SIG-M5 treated with dmso at 0.1 percent for 504 hours (cell line): ENCODE data around the gene KIF5A.

Experiments
- DNase-seq: peaks from one replicate; lab custom pipeline; 2025; ENCODE audit not compliant: unreplicated experiment; lab: John Stamatoyannopoulos, UW

KIF5A gene

GRCh38 chr12:57604992-57605810 lies 55.4 kb downstream of the KIF5A start:
- DNase-seq, result no peak

DNA sequence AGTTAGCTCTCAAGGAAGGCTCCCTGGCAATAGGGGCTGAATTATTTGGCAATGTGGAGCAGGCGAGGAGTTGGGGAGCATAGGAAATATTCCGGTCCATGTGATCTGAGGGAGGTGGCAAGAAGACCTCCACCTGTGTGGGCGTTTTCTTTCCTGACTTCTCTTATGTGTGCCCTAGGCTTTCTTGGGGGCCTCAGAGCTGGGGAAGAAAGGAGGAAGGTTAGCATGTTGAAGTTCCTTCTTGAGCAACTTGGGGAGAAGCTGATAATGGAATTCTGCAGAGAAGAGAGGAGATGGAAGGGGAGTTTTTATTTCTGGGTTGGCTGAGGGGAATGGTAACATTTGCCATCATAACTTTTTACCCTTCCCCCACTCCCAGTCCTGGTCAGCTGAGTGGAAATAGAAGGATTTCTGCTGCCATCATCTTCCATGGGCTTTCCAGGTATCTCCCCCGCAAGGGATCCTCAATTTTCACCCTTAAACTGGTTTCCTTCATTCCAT lies 56.0 kb downstream of the KIF5A start:
- no peak for DNase-seq

GRCh38 chr12:57606399-57606798 lies 56.6 kb downstream of the KIF5A start:
- DNase-seq, result no peak

DNA sequence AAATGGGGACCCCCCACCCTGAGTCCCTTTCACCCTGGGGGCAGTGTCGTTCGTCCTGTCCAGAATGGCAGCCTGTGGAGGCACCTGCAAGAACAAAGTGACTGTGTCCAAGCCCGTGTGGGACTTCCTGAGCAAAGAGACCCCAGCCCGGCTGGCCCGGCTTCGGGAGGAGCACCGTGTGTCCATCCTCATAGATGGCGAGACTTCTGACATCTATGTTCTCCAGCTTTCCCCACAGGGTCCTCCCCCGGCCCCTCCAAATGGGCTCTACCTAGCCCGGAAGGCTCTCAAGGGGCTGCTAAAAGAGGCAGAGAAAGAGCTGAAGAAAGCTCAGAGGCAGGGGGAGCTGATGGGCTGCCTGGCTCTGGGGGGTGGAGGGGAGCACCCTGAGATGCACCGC lies 57.0 kb downstream of the KIF5A start:
- DNase-seq, result no peak

- DNase-seq, result no peak
Measured at GRCh38 chr12:57607958-57608663, 58.3 kb downstream of the KIF5A start.

GRCh38 chr12:57609101-57609780 lies 59.4 kb downstream of the KIF5A start:
- DNase-seq, result no peak

DNA sequence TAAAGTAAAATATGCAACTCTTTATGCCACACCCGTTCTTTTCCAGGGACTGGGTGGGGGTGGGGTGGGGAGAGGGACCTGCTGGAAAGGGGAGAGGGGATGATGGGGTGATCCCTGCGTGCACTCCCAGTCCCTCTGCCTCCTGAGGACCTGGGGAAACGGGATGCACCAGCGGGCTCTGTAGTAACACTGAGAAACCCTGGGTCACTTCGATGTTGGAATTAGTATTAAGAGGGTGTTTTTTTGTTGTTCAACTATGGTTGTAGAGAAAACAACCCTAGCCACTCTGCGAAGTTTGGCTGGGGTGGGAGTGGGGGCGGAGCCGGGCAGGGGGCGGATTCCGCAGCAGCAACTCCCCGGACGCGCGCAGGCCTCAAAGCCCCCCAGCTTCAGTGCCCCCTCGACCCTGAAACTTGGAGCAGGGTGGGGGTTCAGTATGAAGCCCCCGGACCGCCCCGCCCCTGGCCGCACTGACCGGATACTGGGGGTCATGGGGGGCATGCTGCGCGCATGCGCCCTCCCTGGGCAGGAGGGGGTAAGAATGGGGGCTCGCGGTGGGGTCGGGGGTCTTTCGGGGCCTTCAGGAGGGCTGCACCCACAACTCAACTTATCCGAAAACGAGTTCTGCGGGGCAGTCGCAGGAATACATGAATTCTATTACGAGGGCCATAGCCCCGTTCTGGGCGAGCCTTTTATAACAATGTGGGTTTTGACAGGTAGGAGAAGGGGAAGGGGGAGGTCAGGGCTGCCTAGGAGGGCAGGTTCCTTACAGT lies 60.1 kb downstream of the KIF5A start:
- no peak for DNase-seq

- DNase-seq, result no peak
Measured at GRCh38 chr12:57610554-57611107, 60.8 kb downstream of the KIF5A start.

DNA sequence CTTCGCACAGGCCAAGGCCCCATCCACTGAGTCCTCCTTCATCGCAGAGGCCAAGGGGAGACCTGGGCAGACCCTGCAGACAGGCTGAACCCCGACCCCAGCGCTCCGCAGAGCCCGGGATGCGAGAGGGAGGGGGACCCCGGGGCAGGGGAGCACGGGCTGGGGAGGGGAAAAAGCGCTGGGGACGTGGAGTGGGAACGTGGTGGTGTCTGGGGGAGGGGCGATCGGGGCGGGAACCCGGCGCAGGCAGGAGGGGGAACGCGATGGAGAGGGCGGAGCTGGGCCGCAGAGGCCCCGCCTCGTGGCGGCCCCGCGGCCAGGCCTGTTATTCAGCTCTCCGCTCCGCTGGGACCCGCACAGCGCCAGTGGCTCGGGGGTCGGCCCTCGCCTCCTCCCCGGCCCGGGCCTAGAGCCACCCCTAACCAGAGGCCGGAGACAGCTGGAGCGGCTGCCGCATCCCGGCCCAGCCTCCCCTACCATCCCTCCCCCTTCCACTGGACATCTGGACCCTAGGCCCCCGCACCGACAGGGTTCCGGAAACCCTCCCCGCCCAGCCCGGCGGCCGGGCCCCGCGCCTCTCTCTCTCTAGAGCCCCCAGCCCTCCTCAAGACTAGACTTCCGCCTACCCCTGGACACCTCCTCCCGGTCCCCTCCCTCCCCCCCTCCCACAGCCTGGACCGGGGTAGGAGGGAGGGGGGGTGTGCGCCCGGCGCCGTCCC lies 61.4 kb downstream of the KIF5A start, which contains the start of gene ARHGEF25:
ARHGEF25 (plus strand) TSS at position 328 of the 719 bp plus-strand sequence. CDS start 460 bp downstream, outside the sequence.
- DNase-seq, result no peak

GRCh38 chr12:57611827-57612710 lies 62.2 kb downstream of the KIF5A start:
- DNase-seq, result no peak

GRCh38 chr12:57612711-57613426 lies 63.0 kb downstream of the KIF5A start:
- no peak for DNase-seq

DNA sequence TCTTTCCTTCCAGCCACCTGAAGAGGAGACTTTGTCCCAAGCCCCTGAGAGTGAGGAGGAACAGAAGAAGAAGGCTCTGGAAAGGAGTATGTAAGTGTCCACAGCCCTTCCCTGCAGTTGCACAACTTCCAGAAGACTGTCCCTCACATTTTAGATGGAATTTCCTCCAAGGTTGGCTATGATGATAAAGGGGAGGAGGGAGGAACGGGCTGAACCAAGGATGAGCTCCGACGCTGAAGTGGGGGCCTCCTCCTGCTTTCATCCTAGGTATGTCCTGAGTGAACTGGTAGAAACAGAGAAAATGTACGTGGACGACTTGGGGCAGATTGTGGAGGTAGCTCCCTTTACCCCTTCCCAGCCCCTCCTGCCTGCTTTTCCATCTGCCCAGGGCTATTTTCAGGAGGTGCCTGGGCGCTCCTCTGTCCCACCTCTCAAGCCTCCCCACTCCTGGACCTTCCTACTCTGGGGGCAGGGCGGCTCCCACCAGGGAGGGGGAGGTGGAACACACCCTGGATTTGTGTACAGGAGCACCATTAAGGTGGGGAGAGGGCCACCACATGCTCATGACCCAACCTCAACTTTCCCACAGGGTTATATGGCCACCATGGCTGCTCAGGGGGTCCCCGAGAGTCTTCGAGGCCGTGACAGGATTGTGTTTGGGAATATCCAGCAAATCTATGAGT lies 63.7 kb downstream of the KIF5A start:
- no peak for DNase-seq

DNA sequence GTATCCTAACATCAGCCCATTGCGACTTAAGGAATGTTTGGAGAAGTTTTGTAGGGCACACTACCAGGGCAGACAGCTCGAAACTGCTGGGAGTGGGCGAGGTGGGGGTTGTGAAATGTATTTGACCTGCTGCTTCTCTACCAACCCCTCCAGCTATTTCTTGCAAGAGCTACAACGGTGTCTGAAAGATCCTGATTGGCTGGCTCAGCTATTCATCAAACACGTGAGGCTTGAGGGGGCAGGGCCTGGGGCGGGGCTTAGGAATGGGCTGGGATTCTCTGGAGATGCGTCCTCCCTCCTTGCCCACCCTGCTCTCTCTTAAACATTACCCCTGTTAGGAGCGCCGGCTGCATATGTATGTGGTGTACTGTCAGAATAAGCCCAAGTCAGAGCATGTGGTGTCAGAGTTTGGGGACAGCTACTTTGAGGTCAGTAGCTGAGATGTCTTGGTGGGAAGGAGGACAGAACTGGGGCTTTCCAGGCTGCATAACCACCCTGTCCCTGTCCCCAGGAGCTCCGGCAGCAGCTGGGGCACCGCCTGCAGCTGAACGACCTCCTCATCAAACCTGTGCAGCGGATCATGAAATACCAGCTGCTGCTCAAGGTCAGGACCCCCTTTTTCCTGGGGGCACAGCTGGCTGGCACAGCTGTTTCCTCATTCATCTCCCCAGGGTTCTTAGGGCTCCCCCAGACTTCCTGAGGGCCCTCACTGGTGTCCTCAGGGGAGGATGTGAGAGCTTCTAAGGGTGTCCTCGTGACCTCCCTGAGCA lies 64.5 kb downstream of the KIF5A start:
- peak; percentile 51 for DNase-seq

DNA sequence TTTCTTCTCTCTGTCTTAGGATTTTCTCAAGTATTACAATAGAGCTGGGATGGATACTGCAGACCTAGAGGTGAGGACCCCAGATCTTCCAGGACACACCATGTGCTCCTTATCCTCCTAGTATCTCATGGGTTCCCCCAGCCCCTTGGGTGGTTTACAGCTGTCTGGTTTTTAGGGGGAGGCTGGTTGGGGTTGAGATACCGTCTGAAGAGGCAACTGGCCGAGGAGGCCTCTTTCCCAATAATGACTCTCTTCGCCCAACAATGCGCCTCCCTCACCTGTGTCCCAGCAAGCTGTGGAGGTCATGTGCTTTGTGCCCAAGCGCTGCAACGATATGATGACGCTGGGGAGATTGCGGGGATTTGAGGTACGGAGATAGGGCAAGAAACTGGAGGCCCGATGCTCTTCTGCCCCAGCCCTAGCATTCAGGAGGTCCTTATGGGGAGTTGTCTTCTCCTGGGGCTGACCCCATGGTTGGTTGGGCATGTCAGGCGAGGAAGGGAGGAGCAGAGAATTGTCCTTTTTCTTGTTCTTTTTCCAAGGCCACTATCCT lies 65.2 kb downstream of the KIF5A start:
- no peak for DNase-seq

DNA sequence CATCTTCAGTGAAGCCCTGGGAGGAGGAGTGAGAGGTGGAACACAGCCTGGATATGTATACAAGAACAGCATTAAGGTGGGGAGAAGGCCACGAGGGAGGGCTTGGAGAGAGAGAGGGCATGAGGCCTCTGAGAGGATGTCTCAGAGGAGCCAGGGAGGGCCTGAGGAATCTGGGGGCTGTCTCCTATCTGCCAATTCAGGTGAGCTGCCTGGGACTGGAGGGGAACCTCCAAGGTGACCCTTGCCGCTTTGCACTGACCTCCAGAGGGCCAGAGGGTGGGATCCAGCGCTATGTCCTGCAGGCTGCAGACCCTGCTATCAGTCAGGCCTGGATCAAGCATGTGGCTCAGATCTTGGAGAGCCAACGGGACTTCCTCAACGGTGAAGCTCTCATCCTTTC lies 65.8 kb downstream of the KIF5A start:
- DNase-seq, result no peak

- no peak for DNase-seq
Measured at GRCh38 chr12:57616383-57617101, 66.7 kb downstream of the KIF5A start.
